Ureter (tissue), 1 donor: ENCODE results near the gene RBM4B. TPM values are rescaled to one million over a fixed set of nuclear protein-coding genes. Genes with fewer than 3 reads are reported as not detected.
"Not testable (repeated sequence)": the region's sequence is repeated elsewhere in the genome, so short reads cannot be mapped to it uniquely, and the experiment has no call there.

Experiments
- DNase-seq: peaks from one replicate; pipeline ENCODE4 v3.0.0-alpha.2; 2020; ENCODE audit warnings: low spot score
- total RNA-seq: library from RNA; stranded (reverse); gene quantifications from one replicate; pipeline ENCODE4 v1.2.4, GENCODE V29; 2023
- donor health status: DM: yes; HTN: yes; CAD: no.

RBM4B gene
- total RNA-seq, 1 donor from 2014 or later: 20.1 TPM

GRCh38 chr11:66641834-66642233, 35.9 kb downstream of the RBM4B start:
- DNase-seq: no peak

- not testable (repeated sequence) for DNase-seq
Measured at GRCh38 chr11:66639814-66640340, 37.8 kb downstream of the RBM4B start.

- no peak for DNase-seq
Measured at GRCh38 chr11:66639066-66639813, 38.4 kb downstream of the RBM4B start.

- peak; percentile 99 for DNase-seq
Measured at GRCh38 chr11:66638177-66639065, 39.3 kb downstream of the RBM4B start, which contains the start of gene RBM4. Gene RBM4 (plus strand): TSS chr11:66638703. CDS start chr11:66639712, 1,009 bp downstream.

- DNase-seq: no peak
Measured at GRCh38 chr11:66637557-66638176, 40.0 kb downstream of the RBM4B start.

GRCh38 chr11:66636411-66636810, 41.3 kb downstream of the RBM4B start:
- DNase-seq: no peak

GRCh38 chr11:66632952-66633351, 44.7 kb downstream of the RBM4B start:
- DNase-seq: no peak

GRCh38 chr11:66631883-66632282, 45.8 kb downstream of the RBM4B start:
- no peak for DNase-seq

- DNase-seq: no peak
Measured at GRCh38 chr11:66629356-66629755, 48.3 kb downstream of the RBM4B start.

GRCh38 chr11:66628061-66628603, 49.6 kb downstream of the RBM4B start:
- no peak for DNase-seq

GRCh38 chr11:66626926-66627325, 50.8 kb downstream of the RBM4B start:
- no peak for DNase-seq

GRCh38 chr11:66626382-66626781, 51.3 kb downstream of the RBM4B start:
- DNase-seq: no peak

- no peak for DNase-seq
Measured at GRCh38 chr11:66625752-66626149, 51.9 kb downstream of the RBM4B start.

GRCh38 chr11:66625041-66625751, 52.5 kb downstream of the RBM4B start:
- DNase-seq: no peak

GRCh38 chr11:66624450-66624849, 53.2 kb downstream of the RBM4B start:
- no peak for DNase-seq

- DNase-seq: no peak
Measured at GRCh38 chr11:66619080-66619554, 58.6 kb downstream of the RBM4B start.

- DNase-seq: no peak
Measured at GRCh38 chr11:66617155-66617834, 60.4 kb downstream of the RBM4B start.

- peak; percentile 99 for DNase-seq
Measured at GRCh38 chr11:66616379-66617154, 61.1 kb downstream of the RBM4B start, which contains the start of gene RBM14. Gene RBM14 (plus strand): TSS chr11:66616630. CDS start chr11:66616721, 91 bp downstream.
